NCI-H1436 (cell line): Measurements from ENCODE around the gene USP9X.
A peak's percentile ranks its signal among the peaks of the same experiment; 100 is the strongest.
"Not testable (repeated sequence)": the region's sequence is repeated elsewhere in the genome, so short reads cannot be mapped to it uniquely, and the experiment has no call there.

Experiments
- DNase-seq: peaks from one replicate; lab custom pipeline; 2025; lab: John Stamatoyannopoulos, UW

USP9X gene

DNA sequence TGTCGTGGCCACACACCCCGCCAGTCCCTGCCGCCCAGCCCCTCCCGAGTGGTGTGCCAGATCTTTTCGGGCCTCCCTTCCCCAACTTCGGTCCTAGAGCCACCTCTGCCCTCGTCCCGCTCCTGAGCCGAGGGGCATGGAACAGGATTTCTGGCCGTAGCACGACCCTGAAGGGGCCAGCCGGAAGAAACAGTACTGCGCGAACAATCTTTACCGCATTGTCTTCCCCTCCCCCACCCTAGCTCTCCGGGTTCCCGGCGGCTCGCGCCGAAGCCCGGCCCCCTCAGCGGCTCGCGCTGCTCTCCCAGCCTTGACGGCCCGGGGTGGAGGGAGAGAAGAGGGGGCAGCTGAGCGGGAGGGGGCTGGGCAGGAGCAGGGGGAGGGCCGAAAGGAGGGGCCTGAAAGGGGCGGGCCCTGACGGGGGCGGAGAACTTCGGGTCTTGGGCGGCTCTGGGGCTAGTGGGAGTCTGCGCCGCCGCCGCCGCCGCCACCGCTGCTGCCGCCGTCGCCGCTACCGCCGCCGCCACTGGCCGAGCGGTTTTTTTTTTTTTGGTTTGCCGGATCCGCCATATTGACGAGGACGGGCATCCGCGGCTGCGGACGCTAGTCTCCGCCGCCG, at the start of gene USP9X:
Gene USP9X (plus strand): TSS at position 553 of the 619 bp plus-strand sequence. CDS start 38,184 bp downstream, outside the sequence.
- DNase-seq = peak; percentile 66

- DNase-seq = no peak
Observed at GRCh38 chrX:41035582-41035981, 49.7 kb upstream of the USP9X start.

- no peak for DNase-seq
Observed at GRCh38 chrX:41036668-41037326, 48.4 kb upstream of the USP9X start.

GRCh38 chrX:41043196-41043595, 42.0 kb upstream of the USP9X start:
- DNase-seq = no peak

- DNase-seq = no peak
Observed at GRCh38 chrX:41043674-41044345, 41.4 kb upstream of the USP9X start.

GRCh38 chrX:41045960-41046567, 39.2 kb upstream of the USP9X start:
- DNase-seq = no peak

DNA sequence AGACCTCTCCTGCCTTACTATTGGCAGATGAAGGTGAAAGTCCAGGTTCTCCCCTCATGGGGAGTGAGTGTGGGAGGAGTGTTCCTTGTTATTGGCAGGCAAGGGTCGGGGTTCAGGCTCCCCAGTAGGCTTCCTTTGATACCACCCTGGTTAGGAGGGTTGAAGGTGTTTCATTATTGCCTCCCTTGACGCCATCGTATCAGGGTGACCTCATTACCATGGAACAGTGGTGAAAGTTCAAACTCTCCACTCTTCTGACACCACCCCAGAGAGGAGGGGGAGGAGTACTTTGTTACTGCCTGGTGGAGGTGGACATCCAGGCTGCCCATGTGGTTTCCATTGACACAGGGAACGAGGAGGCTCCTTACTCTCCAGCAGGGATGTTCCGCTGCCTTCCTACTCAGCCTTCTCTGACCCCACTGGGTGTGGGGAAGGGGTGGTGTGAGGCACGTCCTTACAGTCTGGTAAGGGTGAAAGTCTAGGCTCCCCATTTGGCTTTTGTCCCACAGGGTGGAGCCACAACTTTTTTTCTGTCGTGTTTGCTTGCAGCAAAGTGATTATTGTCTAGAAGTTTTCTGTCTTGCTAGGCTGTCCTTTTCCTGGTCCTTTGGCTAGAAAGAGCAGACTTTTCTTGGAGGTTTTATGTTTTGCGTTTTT, 37.2 kb upstream of the USP9X start:
- no peak for DNase-seq

GRCh38 chrX:41050359-41050758, 34.9 kb upstream of the USP9X start:
- DNase-seq = no peak

DNA sequence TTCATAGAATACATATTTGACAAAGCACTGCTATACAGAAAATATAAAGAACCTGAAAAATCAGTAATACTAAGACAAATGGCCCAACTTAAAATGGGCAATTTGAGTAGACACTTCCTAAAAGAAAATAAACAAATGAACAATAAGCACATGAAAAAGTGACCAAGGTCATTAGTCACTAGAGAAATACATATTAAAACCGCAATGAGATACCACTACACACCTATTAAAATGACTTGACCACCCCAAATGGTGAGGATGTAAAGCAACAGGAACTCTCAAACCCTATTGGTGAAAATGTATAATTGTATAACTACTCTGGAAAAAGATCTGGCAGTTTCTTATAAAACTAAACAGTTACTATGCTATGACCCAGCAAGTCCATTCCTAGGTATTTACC, 34.0 kb upstream of the USP9X start:
- DNase-seq = no peak

DNA sequence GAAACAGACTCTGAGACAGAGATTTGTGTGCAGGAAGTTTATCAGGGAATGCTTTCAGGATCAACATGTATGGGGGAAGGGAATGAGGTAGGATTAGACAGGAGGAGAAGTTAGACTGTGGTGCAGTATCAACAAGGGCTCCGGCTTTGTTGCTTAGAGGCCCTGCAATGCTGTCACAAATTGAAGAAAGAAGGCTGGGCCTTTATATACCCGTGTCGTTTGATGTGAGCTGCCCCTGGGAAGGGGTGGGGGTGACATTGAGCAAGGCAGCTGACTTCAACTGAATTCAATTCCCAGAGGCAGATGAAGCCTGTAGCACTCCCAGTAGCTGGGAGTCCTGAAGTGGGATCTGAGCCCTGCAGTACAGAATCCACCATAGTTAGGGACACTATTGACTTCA, 29.5 kb upstream of the USP9X start:
- DNase-seq = no peak

GRCh38 chrX:41063276-41063675, 22.0 kb upstream of the USP9X start:
- DNase-seq = not testable (repeated sequence)

- no peak for DNase-seq
Observed at GRCh38 chrX:41064018-41064417, 21.2 kb upstream of the USP9X start.

GRCh38 chrX:41066391-41066790, 18.9 kb upstream of the USP9X start:
- DNase-seq = no peak

GRCh38 chrX:41066969-41067368, 18.3 kb upstream of the USP9X start:
- no peak for DNase-seq

DNA sequence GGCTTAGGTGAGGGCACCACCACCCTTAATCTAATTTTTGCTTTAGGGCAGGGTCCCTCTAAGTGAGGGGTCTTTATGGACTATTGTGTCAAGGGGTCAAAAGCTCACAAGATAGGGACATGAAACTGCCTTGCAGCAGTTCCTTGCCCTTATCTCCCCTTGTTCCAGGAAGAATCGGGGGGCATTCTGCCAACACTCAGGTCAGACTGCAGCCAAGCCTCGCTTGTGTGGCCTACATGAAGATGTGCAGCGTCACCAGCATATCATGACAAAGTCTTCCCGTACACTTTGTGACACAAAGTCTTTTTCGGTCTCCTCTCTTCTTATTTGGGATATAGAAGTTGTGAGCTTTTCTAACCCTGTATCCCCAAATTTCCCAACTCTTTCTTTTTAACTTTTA, 17.5 kb upstream of the USP9X start:
- DNase-seq = no peak

DNA sequence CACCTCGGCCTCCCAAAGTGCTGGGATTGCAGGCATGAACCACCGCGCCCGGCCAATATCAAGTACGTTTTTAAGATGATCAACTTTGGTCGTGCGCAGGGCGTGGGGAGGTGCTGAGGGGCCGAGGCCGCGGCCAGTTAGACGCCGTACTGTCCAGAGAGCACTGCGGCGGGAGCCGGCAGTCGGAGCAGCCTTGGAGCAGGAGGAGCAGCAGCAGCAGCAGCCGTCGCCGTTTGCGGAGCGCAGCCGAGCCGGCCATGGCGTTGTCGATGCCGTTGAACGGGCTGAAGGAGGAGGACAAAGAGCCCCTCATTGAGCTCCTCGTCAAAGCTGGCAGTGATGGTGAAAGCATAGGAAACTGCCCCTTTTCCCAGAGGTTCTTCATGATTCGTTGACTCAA, 8.5 kb upstream of the USP9X start:
- no peak for DNase-seq

DNA sequence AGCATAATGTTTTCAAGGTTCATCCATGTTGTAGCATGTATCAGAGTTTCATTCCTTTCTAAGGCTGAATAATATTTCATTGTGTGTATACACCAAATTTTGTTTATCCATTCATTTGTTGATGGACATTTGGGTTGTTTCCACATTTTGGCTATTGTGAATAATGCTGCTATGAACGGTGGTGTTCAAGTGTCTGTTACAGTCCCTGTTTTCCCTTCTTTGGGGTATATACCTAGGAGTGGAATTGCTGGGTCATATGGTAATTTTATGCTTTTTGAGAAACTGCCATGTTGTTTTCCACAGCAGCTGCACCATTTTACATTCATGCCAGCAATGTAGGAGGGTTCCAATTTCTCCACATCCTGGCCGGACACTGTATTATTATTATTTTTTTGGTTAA, 3.4 kb upstream of the USP9X start:
- DNase-seq = no peak

- no peak for DNase-seq
Observed at GRCh38 chrX:41082783-41083182, 2.5 kb upstream of the USP9X start.

DNA sequence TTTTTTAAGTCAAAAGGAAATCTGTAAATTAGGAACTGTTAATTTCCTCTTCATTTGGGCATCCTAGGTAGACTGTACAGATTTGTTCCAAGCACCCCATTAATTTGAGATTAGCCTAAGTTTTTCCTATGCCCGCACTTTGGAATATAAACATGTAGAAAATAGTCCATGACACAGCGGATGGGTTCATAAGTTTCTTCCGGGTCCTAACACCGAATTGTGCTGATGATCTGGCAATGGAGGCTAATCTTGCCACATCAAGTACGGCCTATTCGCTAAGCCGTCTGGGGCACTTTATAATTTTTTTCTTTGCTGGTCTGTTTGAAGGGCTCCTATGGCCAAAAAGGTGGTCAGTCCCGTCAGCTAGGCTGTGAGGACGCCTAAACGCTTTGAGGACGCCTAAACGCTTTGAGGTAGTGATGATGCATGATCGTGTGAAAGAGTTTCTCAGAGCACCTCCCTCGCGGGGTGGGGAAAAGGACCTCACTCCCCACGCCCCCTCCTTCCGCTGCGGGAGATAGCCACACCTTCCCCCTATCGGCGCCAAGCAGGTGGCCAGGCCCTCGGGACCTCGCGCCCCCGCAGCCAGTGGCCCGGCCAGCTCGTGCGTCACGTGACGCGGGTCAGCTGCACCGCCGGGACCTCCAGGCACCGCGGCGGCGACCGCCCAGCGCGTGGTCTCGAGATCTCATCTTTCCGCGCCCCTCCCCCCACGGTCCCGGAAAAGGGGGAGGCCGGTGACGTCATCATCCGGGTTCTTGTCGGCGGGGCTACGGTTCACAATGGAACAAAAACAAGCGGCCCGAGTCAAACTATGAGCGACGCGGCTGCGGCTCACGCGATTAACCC, 977 bp upstream of the USP9X start:
- DNase-seq = peak; percentile 92

- DNase-seq = no peak
Observed at GRCh38 chrX:41085512-41085877, 250 bp downstream of the USP9X start.

- no peak for DNase-seq
Observed at GRCh38 chrX:41085878-41086626, 807 bp downstream of the USP9X start.
